ENCODE data around the gene SUPT20H. TPM values are rescaled to one million over a fixed set of nuclear protein-coding genes. Genes with fewer than 3 reads are reported as not detected.

Gene SUPT20H
- total and polyA plus RNA-seq, 10 of the 15 experiments (the other 5 are each of a cell fraction or from before 2014, with no cell fraction given) = 12.3 to 69.8 (median 47.5) TPM

GRCh38 chr13:37067874-37068273 is 8.4 kb upstream of the SUPT20H start:
- H4K20me1 ChIP-seq (ENCODE audit: control insufficient read depth, insufficient read depth) = no peaks in the 10 kb centered on the region
- no peak overlapping the region for H2AFZ ChIP-seq (ENCODE audit: control insufficient read depth, low read depth, low read length)
- no peak overlapping the region for H3K27ac ChIP-seq (ENCODE audit: control insufficient read depth, insufficient read depth)
- no peaks in the 10 kb centered on the region for H3K36me3 ChIP-seq (ENCODE audit: control insufficient read depth in 2 of 2, insufficient read depth in 2 of 2, low read length in 1 of 2)
- ChIA-PET CTCF (interaction anchor here (0.9 to 2.2 kb wide), 6 partner anchors 19 to 647 kb away, joined by 3 to 7 read pairs (median 4); no protein-coding TSS in a partner anchor), RAD21 (ENCODE audit: unreplicated experiment) (interaction anchor here (1.6 kb wide), 1 partner anchor 651 kb away, joined by 4 read pairs; no protein-coding TSS in a partner anchor), POLR2A (no interaction called here), SMC1A (ENCODE audit: uncharacterized antibody, unreplicated experiment) (interaction anchor here (1.6 kb wide), 1 partner anchor 210 kb away, joined by 5 read pairs; no protein-coding TSS in a partner anchor)
- H3K4me3 ChIP-seq = no peak overlapping the region
- no peak overlapping the region for H3K9ac ChIP-seq (ENCODE audit: control insufficient read depth, insufficient read depth, low read length)
- no peaks in the 10 kb centered on the region for H3K4me1 ChIP-seq (ENCODE audit: control insufficient read depth, insufficient read depth, low read length)
- no peak for FAIRE-seq
- no peak overlapping the region for H3K4me2 ChIP-seq (ENCODE audit: control insufficient read depth, insufficient read depth)
- no peak for DNase-seq (ENCODE audit: low read depth, low spot score)
- 0% methylated on average over 2 of the region's 2 CpGs for WGBS (ENCODE audit: insufficient coverage, insufficient replicate concordance, low lambda C conversion rate, missing lambda C conversion rate)
- intact Hi-C loops (cut with micrococcal nuclease; ENCODE audit: unreplicated experiment) (loop anchor here (2.0 to 10.0 kb wide), 3 partner anchors 69 to 721 kb away; partner anchors contain the start of genes ALG5 and SPART), in situ Hi-C loops (cut with MboI) (loop anchor here (10.0 to 25.0 kb wide), 3 partner anchors 213 to 1294 kb away; no protein-coding TSS in a partner anchor)
- no peaks in the 10 kb centered on the region for H3K9me3 ChIP-seq (replicated peaks; ENCODE audit: control insufficient read depth, insufficient read depth, low read length)
- ATAC-seq = peak; percentile 76
- H3K79me2 ChIP-seq (ENCODE audit: control insufficient read depth, insufficient read depth, low read length) = no peaks in the 10 kb centered on the region
- H3K27me3 ChIP-seq (replicated peaks in 1 of 2; ENCODE audit: control insufficient read depth in 2 of 2, insufficient read depth in 2 of 2, low read length in 1 of 2) = no peaks in the 10 kb centered on the region; a peak in 1 of 4 replicates
- TF ChIP-seq DPF2 (IDR thresholded peaks at IDR 0.05) = 0 out of 2 replicates have a peak, but pooled peaks have one; percentile 19
- TF ChIP-seq SPI1 (IDR thresholded peaks at IDR 0.05; ENCODE audit: borderline replicate concordance, insufficient read depth, low read depth, low read length) = peak; percentile 64; the same call in 1 of the 2 replicates
- TF ChIP-seq HDAC6 (IDR thresholded peaks at IDR 0.05; ENCODE audit: unreplicated experiment) = no peak
- peak; percentile 89 for TF ChIP-seq MTA2 (IDR thresholded peaks at IDR 0.05; ENCODE audit: low read depth)
- no TSS peak for BruUV-seq (replicated peaks)

- H3K4me2 ChIP-seq (ENCODE audit: control insufficient read depth, insufficient read depth) = no peak overlapping the region
- no peaks in the 10 kb centered on the region; a peak in 2 of 4 replicates for H3K27me3 ChIP-seq (replicated peaks in 1 of 2; ENCODE audit: control insufficient read depth in 2 of 2, insufficient read depth in 2 of 2, low read length in 1 of 2)
- POLR2A ChIA-PET = no interaction called here
- no peaks in the 10 kb centered on the region for H3K36me3 ChIP-seq (ENCODE audit: control insufficient read depth in 2 of 2, insufficient read depth in 2 of 2, low read length in 1 of 2)
- no peaks in the 10 kb centered on the region for H3K9me3 ChIP-seq (replicated peaks; ENCODE audit: control insufficient read depth, insufficient read depth, low read length)
- SMC1A ChIA-PET (ENCODE audit: uncharacterized antibody, unreplicated experiment) = interaction anchor here (1.0 kb wide), 1 partner anchor 68 kb away, joined by 3 read pairs; no protein-coding TSS in a partner anchor
- DNase-seq (ENCODE audit: low read depth, low spot score) (no peak), ATAC-seq (no peak), FAIRE-seq (no peak)
- in situ Hi-C loops (cut with MboI) (loop anchor here (10.0 to 25.0 kb wide), 3 partner anchors 211 to 1296 kb away; no protein-coding TSS in a partner anchor), intact Hi-C loops (cut with micrococcal nuclease; ENCODE audit: unreplicated experiment) (loop anchor here (5.0 to 10.0 kb wide), 2 partner anchors 211 to 719 kb away; partner anchors contain the start of gene SPART)
- no TSS peak for BruUV-seq (replicated peaks)
- no peak overlapping the region for H3K9ac ChIP-seq (ENCODE audit: control insufficient read depth, insufficient read depth, low read length)
- no peaks in the 10 kb centered on the region for H3K4me1 ChIP-seq (ENCODE audit: control insufficient read depth, insufficient read depth, low read length)
- TF ChIP-seq TCF12 (IDR thresholded peaks at IDR 0.05; ENCODE audit: low read depth, low read length) (no peak), FOXM1 (IDR thresholded peaks at IDR 0.05; ENCODE audit: low read depth, low read length) (no peak), SIX5 (IDR thresholded peaks at IDR 0.05; ENCODE audit: low read depth, low read length, severe bottlenecking) (no peak), USF2 (IDR thresholded peaks at IDR 0.05; ENCODE audit: borderline replicate concordance, low read depth, low read length) (no peak), POLR2AphosphoS5 (IDR thresholded peaks at IDR 0.05; ENCODE audit: low read length) (no peak), USF1 (IDR thresholded peaks at IDR 0.05; ENCODE audit: borderline replicate concordance, extremely low read length, insufficient read depth, low read depth, low read length) (no peak), NFYB (IDR thresholded peaks at IDR 0.05; ENCODE audit: insufficient read depth, low read depth, low read length) (no peak), ELK1 (IDR thresholded peaks at IDR 0.05; ENCODE audit: low read depth, low read length) (no peak), IRF4 (IDR thresholded peaks at IDR 0.05; ENCODE audit: low read depth, low read length) (no peak)
- no peak overlapping the region for H3K27ac ChIP-seq (ENCODE audit: control insufficient read depth, insufficient read depth)
- H2AFZ ChIP-seq (ENCODE audit: control insufficient read depth, low read depth, low read length) = no peak overlapping the region
- 40% methylated on average over 6 of the region's 6 CpGs for WGBS (ENCODE audit: insufficient coverage, insufficient replicate concordance, low lambda C conversion rate, missing lambda C conversion rate)
- no peak overlapping the region for H3K4me3 ChIP-seq
- CTCF ChIA-PET = no interaction called here
- no peaks in the 10 kb centered on the region for H3K79me2 ChIP-seq (ENCODE audit: control insufficient read depth, insufficient read depth, low read length)
- no peaks in the 10 kb centered on the region for H4K20me1 ChIP-seq (ENCODE audit: control insufficient read depth, insufficient read depth)
- RAD21 ChIA-PET (ENCODE audit: unreplicated experiment) = interaction anchor here (1.4 kb wide), 1 partner anchor 1516 kb away, joined by 3 read pairs; no protein-coding TSS in a partner anchor
Observed at GRCh38 chr13:37065890-37066526, 6.5 kb upstream of the SUPT20H start.

Data from GM12878 (cell line).